Endothelial cell of umbilical vein (primary cell): ENCODE measurements around the gene BSG. TPM values are rescaled to one million over a fixed set of nuclear protein-coding genes. Genes with fewer than 3 reads are reported as not detected.

Experiments
- BruUV-seq: library from RNA; stranded (reverse); fragments of 400-500 nt; replicated peaks from 2 replicates; lab custom pipeline; 2021; lab: Mats Ljungman, UMichigan
- CTCF ChIA-PET: fragments of 300-600, 350-600 bp; sonication (Branson Sonifier 250); formaldehyde crosslinking; loops from one replicate; lab custom pipeline; 2021; ENCODE audit warnings: antibody characterized with exemption, inconsistent platforms; lab: Charles Lee
- POLR2A ChIA-PET: fragments of 300-600, 350-600 bp; sonication (Branson Sonifier 250); formaldehyde crosslinking; loops from one replicate; lab custom pipeline; 2021; ENCODE audit warnings: antibody characterized with exemption, inconsistent platforms; lab: Charles Lee
- DNase-seq: peaks from one replicate; pipeline ENCODE4 v3.0.0-alpha.2; 2011; ENCODE audit warnings: low read depth, low spot score
- FAIRE-seq: peaks from 2 replicates; lab custom pipeline; 2011; peaks lifted over from hg19 to GRCh38; lab: Jason Lieb, UNC
- H2AFZ ChIP-seq: 2 replicates; pipeline ENCODE4 v1.6.0; 2012; ENCODE audit warnings: low read depth, low read length, control low read depth, inconsistent platforms
- H3K27ac ChIP-seq: 2 replicates; pipeline ENCODE4 v1.5.1; 2011; ENCODE audit warnings: low read depth, mild to moderate bottlenecking, control low read depth, low read length, moderate library complexity; ENCODE audit not compliant: insufficient read depth
- H3K27me3 ChIP-seq, 2 experiments: 2 replicates each; pipeline versions ENCODE4 v1.6.0 to v1.6.1; 2011; ENCODE audit warnings: low read length in 2 of 2, mixed read lengths in 1 of 2; ENCODE audit not compliant: control insufficient read depth in 2 of 2, insufficient read depth in 2 of 2
- H3K36me3 ChIP-seq, 2 experiments: 2 replicates in 1 of 2; 3 replicates in 1 of 2; pipeline ENCODE4 v1.5.1; 2011; ENCODE audit warnings: low read length in 2 of 2, mild to moderate bottlenecking in 1 of 2, moderate library complexity in 1 of 2; ENCODE audit not compliant: control insufficient read depth in 2 of 2, insufficient read depth in 2 of 2; ENCODE audit errors: extremely low read depth in 1 of 2
- H3K4me1 ChIP-seq: 3 replicates; pipeline ENCODE4 v1.5.1; 2011; ENCODE audit warnings: mild to moderate bottlenecking, low read length; ENCODE audit not compliant: control insufficient read depth, insufficient read depth; ENCODE audit errors: extremely low read depth
- H3K4me2 ChIP-seq: 2 replicates; pipeline ENCODE4 v1.6.1; 2011; ENCODE audit warnings: low read length, control low read depth, mixed read lengths; ENCODE audit not compliant: insufficient read depth
- H3K4me3 ChIP-seq, 3 experiments: fragments of 200-600 bp in 1 of 3; sonication (generic), shearing (Covaris generic) in 1 of 3; replicated peaks in 1 of 3; 2 replicates each; pipeline ENCODE4 v1.5.1; 2011 to 2016; ENCODE audit warnings: control low read depth in 3 of 3, low read length in 3 of 3, mild to moderate bottlenecking in 2 of 3, inconsistent platforms in 1 of 3, low read depth in 1 of 3, moderate library complexity in 1 of 3; ENCODE audit not compliant: insufficient read depth in 1 of 3
- H3K79me2 ChIP-seq: 2 replicates; pipeline ENCODE4 v1.6.0; 2012; ENCODE audit warnings: low read length, inconsistent platforms; ENCODE audit not compliant: control insufficient read depth, insufficient read depth
- H3K9ac ChIP-seq: replicated peaks from 2 replicates; pipeline ENCODE3; 2011; ENCODE audit warnings: low read length, control low read depth; ENCODE audit not compliant: insufficient read depth; ENCODE audit errors: extremely low read depth
- H3K9me1 ChIP-seq: replicated peaks from 3 replicates; pipeline ENCODE4 v1.6.0; 2011; ENCODE audit warnings: mild to moderate bottlenecking, low read length; ENCODE audit not compliant: control insufficient read depth, insufficient read depth; ENCODE audit errors: extremely low read depth
- H3K9me3 ChIP-seq: replicated peaks from 2 replicates; pipeline ENCODE4 v1.5.1; 2012; ENCODE audit warnings: low read length, inconsistent platforms; ENCODE audit not compliant: control insufficient read depth, insufficient read depth
- H4K20me1 ChIP-seq: replicated peaks from 2 replicates; pipeline ENCODE3; 2011; ENCODE audit warnings: mild to moderate bottlenecking, low read length; ENCODE audit not compliant: control insufficient read depth, insufficient read depth; ENCODE audit errors: extremely low read depth
- EZH2 ChIP-seq: IDR thresholded peaks from 2 replicates; pipeline ENCODE4 v1.6.1; 2012; ENCODE audit warnings: borderline replicate concordance, low read depth, mild to moderate bottlenecking, moderate library complexity, low read length, inconsistent platforms; ENCODE audit not compliant: severe bottlenecking
- MYC ChIP-seq: IDR thresholded peaks from one replicate; pipeline ENCODE4 v1.6.1; 2011; ENCODE audit warnings: mild to moderate bottlenecking, low read depth, low read length
- POLR2AphosphoS5 ChIP-seq: IDR thresholded peaks from 2 replicates; pipeline ENCODE4 v1.6.1; 2012; ENCODE audit warnings: low read depth, mild to moderate bottlenecking, control low read depth, low read length, moderate library complexity; ENCODE audit not compliant: insufficient read depth
- dilution Hi-C: fragments of 300-500 bp; cut with MboI; formaldehyde crosslinking; loops from one replicate; pipeline ENCODE4 v1.15.0; 2019; ENCODE audit warnings: low sequenced_read_pairs; ENCODE audit not compliant: extremely low pct_ligation_motif_present
- intact Hi-C: fragments of 100-400 bp; cut with micrococcal nuclease; formaldehyde crosslinking; loops from one replicate; pipeline ENCODE4 v1.10.0; 2022
- polyA plus RNA-seq, 4 experiments: library from polyadenylated mRNA; depleted of rRNA in 3 of 4; stranded (reverse) in 3 of 4; unstranded in 1 of 4; fragments of >200 nt; gene quantifications; 2 replicates each; pipeline versions ENCODE4 v1.2.1 to v1.2.3, GENCODE V29; 2011 to 2012; ENCODE audit warnings: missing spikeins in 1 of 4
- total RNA-seq: library from RNA; stranded (reverse); gene quantifications from 2 replicates; pipeline ENCODE4 v1.2.3, GENCODE V29; 2021

BSG gene
- total and polyA plus RNA-seq, 2 donors (not counting 3 experiments of a cell fraction or from before 2014, with no cell fraction given), result 485 to 661 TPM

DNA sequence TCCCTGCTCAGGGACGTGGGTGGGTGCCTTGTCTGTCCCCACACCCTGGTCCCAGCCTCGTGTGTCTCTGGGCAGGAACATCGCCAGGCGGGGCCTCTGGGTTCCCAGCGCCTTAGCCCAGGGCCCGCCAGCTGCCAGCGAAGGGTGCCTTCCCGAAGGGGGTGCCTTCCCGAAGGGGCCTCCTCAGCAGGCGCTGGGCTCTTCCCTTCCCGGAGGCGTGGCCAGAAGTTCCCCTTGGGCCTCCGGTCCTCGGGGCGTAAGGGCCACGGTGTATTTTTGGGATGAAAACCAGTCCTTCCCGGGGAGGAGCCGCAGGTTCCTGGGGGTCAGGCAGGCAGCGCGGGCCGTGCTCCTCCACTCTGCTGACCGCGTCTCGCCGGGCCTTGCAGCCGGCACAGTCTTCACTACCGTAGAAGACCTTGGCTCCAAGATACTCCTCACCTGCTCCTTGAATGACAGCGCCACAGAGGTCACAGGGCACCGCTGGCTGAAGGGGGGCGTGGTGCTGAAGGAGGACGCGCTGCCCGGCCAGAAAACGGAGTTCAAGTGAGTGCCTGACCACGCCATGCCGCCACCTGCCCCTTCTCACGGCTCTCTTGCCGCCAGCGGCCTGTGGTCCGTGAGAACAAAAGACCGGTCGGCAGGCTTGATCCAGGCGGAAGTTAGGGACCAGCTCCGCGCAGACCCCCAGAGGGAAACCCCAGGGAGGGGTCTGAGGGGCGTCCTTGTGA is 6.9 kb downstream of the BSG start:
- POLR2A ChIA-PET, result no interaction called here
- CTCF ChIA-PET, result no interaction called here

DNA sequence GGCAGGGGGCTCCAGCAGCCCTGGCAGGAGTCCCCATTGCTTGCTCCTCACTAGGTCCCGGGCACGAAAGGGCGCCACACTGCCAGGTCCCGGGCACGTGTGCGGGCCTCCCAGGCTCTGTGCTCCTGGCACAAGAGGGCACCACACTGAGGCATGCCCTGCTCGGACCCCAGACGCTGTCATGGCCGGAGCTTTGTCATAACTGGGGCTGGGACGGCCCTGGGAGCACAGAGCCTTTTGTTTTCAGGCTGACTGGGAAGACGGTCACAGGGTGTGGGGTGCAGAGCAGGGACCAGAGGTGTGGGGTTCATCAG is 7.4 kb downstream of the BSG start:
- H4K20me1 ChIP-seq, result no peaks in the 10 kb centered on the region
- FAIRE-seq, result no peak
- POLR2A ChIA-PET, result no interaction called here
- no peaks in the 10 kb centered on the region for H3K9me3 ChIP-seq
- peaks cover 11% of the 10 kb centered on the region for H3K4me1 ChIP-seq
- peaks cover 5 to 33% of the 10 kb centered on the region in 2 experiments for H3K36me3 ChIP-seq
- no peaks in the 10 kb centered on the region for H3K27me3 ChIP-seq
- no TSS peak for BruUV-seq
- H3K4me3 ChIP-seq, result no peak overlapping the region
- CTCF ChIA-PET, result no interaction called here
- H2AFZ ChIP-seq, result no peak overlapping the region
- TF ChIP-seq EZH2, result no peak
- H3K9me1 ChIP-seq, result no peaks in the 10 kb centered on the region
- H3K27ac ChIP-seq, result no peak overlapping the region
- H3K79me2 ChIP-seq, result peaks cover 54% of the 10 kb centered on the region
- dilution Hi-C loops, result no loop called here
- H3K9ac ChIP-seq, result no peak overlapping the region
- DNase-seq, result no peak
- H3K4me2 ChIP-seq, result no peak overlapping the region
- intact Hi-C loops, result no loop called here

More for the DNA sequence above, 6.9 kb downstream of the BSG start:
- FAIRE-seq, result no peak
- no peak for DNase-seq
- Histone ChIP-seq H3K27ac (no peak overlapping the region), H3K4me2 (no peak overlapping the region), H2AFZ (no peak overlapping the region), H3K27me3 (no peaks in the 10 kb centered on the region), H3K36me3 (peaks cover 5 to 33% of the 10 kb centered on the region in 2 experiments), H3K9me1 (no peaks in the 10 kb centered on the region), H4K20me1 (peaks cover 2% of the 10 kb centered on the region), H3K4me1 (peaks cover 15% of the 10 kb centered on the region), H3K4me3 (no peak overlapping the region), H3K9ac (no peak overlapping the region), H3K9me3 (no peaks in the 10 kb centered on the region), H3K79me2 (peaks cover 59% of the 10 kb centered on the region)
- dilution Hi-C loops (no loop called here), intact Hi-C loops (no loop called here)
- BruUV-seq, result no TSS peak
- no peak for TF ChIP-seq POLR2AphosphoS5
- TF ChIP-seq MYC, result no peak
- TF ChIP-seq EZH2, result no peak
